ENCODE measurements around the gene CYP20A1. TPM values are rescaled to one million over a fixed set of nuclear protein-coding genes. Genes with fewer than 3 reads are reported as not detected.
"Not testable (repeated sequence)": the region's sequence is repeated elsewhere in the genome, so short reads cannot be mapped to it uniquely, and the experiment has no call there.

CYP20A1 gene
- total RNA-seq, 1 donor from 2014 or later: 30.6 TPM

- FAIRE-seq (no peak), DNase-seq (ENCODE audit: low spot score in 2 of 2) (no peak)
Observed at GRCh38 chr2:203279288-203279687, 40.5 kb downstream of the CYP20A1 start.

- FAIRE-seq (no peak), DNase-seq (ENCODE audit: low spot score in 2 of 2) (no peak)
Observed at GRCh38 chr2:203280428-203281064, 41.7 kb downstream of the CYP20A1 start.

GRCh38 chr2:203282101-203282500 is 43.3 kb downstream of the CYP20A1 start:
- FAIRE-seq (no peak), DNase-seq (ENCODE audit: low spot score in 2 of 2) (no peak)

- DNase-seq (ENCODE audit: low spot score in 2 of 2) (no peak), FAIRE-seq (no peak)
Observed at GRCh38 chr2:203286532-203286931, 47.7 kb downstream of the CYP20A1 start.

GRCh38 chr2:203301667-203302066 is 62.8 kb downstream of the CYP20A1 start:
- DNase-seq (ENCODE audit: low spot score in 2 of 2): no peak
- no peak for FAIRE-seq

- FAIRE-seq; DNase-seq (ENCODE audit: low spot score in 2 of 2): not testable (repeated sequence)
Observed at GRCh38 chr2:203302586-203302985, 63.8 kb downstream of the CYP20A1 start.

GRCh38 chr2:203310688-203311436 is 72.0 kb downstream of the CYP20A1 start:
- DNase-seq (ENCODE audit: low spot score in 2 of 2) (no peak), FAIRE-seq (no peak)

- DNase-seq (ENCODE audit: low spot score in 2 of 2): no peak
Observed at GRCh38 chr2:203326356-203326755, 87.5 kb downstream of the CYP20A1 start.

GRCh38 chr2:203327582-203327900 is 88.7 kb downstream of the CYP20A1 start:
- DNase-seq (ENCODE audit: low spot score in 2 of 2) (no peak), FAIRE-seq (no peak)

More at GRCh38 chr2:203326356-203326755, 87.5 kb downstream of the CYP20A1 start:
- FAIRE-seq: no peak

GRCh38 chr2:203327901-203328759 is 89.3 kb downstream of the CYP20A1 start, which contains the start of gene ABI2:
TSS of gene ABI2 (plus strand) at chr2:203328394. CDS start at chr2:203328515, 121 bp downstream.
- peak; percentile 94 to 95 for DNase-seq (ENCODE audit: low spot score in 2 of 2)
- no peak for FAIRE-seq

GRCh38 chr2:203328760-203329540 is 90.1 kb downstream of the CYP20A1 start:
- FAIRE-seq: no peak
- DNase-seq (ENCODE audit: low spot score in 2 of 2): peak; percentile 53 to 60

- no peak for DNase-seq (ENCODE audit: low spot score in 2 of 2)
- FAIRE-seq: no peak
Observed at GRCh38 chr2:203330434-203330833, 91.6 kb downstream of the CYP20A1 start.

- FAIRE-seq: no peak
- no peak for DNase-seq (ENCODE audit: low spot score in 2 of 2)
Observed at GRCh38 chr2:203338322-203338721, 99.5 kb downstream of the CYP20A1 start.

GRCh38 chr2:203340791-203341487 is 102.1 kb downstream of the CYP20A1 start:
- FAIRE-seq (no peak), DNase-seq (ENCODE audit: low spot score in 2 of 2) (no peak)

GRCh38 chr2:203341741-203342310 is 103.0 kb downstream of the CYP20A1 start:
- no peak for FAIRE-seq

GRCh38 chr2:203342374-203342773 is 103.6 kb downstream of the CYP20A1 start:
- not testable (repeated sequence) for DNase-seq (ENCODE audit: low spot score in 2 of 2); FAIRE-seq

More at GRCh38 chr2:203341741-203342310, 103.0 kb downstream of the CYP20A1 start:
- no peak for DNase-seq (ENCODE audit: low spot score in 2 of 2)

- FAIRE-seq (no peak), DNase-seq (ENCODE audit: low spot score in 2 of 2) (no peak)
Observed at GRCh38 chr2:203344667-203345066, 105.8 kb downstream of the CYP20A1 start.

- DNase-seq (ENCODE audit: low spot score in 2 of 2) (no peak), FAIRE-seq (no peak)
Observed at GRCh38 chr2:203346612-203347011, 107.8 kb downstream of the CYP20A1 start.

GRCh38 chr2:203347375-203347774 is 108.6 kb downstream of the CYP20A1 start:
- FAIRE-seq: no peak
- DNase-seq (ENCODE audit: low spot score in 2 of 2): no peak

All from frontal cortex (tissue), 4 donors.